Measurements from ENCODE around the gene MICU2. TPM values are rescaled to one million over a fixed set of nuclear protein-coding genes. Genes with fewer than 3 reads are reported as not detected.

MICU2 gene
- total RNA-seq, 2 donors from 2014 or later = 56.7 to 90.9 TPM

DNA sequence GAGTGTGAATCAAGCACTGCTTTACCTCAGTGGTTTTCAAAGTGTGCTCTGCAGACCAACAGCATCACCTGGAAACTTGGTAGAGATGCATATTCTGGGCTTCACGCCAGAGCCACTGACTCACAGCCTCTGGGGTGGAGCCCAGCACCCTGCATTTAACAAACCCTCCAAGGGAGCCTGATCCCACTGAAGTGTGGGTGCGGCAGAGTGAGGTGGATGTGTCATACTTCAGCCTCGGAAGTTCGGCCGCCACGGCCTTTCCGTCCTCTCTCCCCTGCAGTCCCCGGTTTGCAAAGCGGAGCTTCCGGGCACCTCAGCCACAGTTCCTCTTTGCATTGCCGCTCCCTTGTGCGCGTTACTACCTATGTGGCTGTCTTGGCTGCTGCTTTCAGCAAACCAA is 33.3 kb upstream of the MICU2 start:
- Histone ChIP-seq H3K36me3 (no peaks in the 10 kb centered on the region), H3K4me1 (replicated peaks) (no peaks in the 10 kb centered on the region), H3K27me3 (replicated peaks; ENCODE audit: insufficient read depth) (no peaks in the 10 kb centered on the region), H3K4me3 (no peak overlapping the region), H3K9me3 (no peaks in the 10 kb centered on the region), H3K27ac (no peak overlapping the region)
- DNase-seq (ENCODE audit: low spot score) = no peak
- TF ChIP-seq, protein P1, sequence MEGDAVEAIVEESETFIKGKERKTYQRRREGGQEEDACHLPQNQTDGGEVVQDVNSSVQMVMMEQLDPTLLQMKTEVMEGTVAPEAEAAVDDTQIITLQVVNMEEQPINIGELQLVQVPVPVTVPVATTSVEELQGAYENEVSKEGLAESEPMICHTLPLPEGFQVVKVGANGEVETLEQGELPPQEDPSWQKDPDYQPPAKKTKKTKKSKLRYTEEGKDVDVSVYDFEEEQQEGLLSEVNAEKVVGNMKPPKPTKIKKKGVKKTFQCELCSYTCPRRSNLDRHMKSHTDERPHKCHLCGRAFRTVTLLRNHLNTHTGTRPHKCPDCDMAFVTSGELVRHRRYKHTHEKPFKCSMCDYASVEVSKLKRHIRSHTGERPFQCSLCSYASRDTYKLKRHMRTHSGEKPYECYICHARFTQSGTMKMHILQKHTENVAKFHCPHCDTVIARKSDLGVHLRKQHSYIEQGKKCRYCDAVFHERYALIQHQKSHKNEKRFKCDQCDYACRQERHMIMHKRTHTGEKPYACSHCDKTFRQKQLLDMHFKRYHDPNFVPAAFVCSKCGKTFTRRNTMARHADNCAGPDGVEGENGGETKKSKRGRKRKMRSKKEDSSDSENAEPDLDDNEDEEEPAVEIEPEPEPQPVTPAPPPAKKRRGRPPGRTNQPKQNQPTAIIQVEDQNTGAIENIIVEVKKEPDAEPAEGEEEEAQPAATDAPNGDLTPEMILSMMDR (IDR thresholded peaks at IDR 0.05) = no peak
- TF ChIP-seq POLR2A (IDR thresholded peaks at IDR 0.05) (no peak), POLR2AphosphoS5 (IDR thresholded peaks at IDR 0.05) (no peak)
- intact Hi-C loops (cut with DNase I) = loop anchor here (10.0 kb wide), 1 partner anchor 1138 kb away; no protein-coding TSS in a partner anchor
- 67% methylated on average over 13 of the region's 13 CpGs for WGBS

DNA sequence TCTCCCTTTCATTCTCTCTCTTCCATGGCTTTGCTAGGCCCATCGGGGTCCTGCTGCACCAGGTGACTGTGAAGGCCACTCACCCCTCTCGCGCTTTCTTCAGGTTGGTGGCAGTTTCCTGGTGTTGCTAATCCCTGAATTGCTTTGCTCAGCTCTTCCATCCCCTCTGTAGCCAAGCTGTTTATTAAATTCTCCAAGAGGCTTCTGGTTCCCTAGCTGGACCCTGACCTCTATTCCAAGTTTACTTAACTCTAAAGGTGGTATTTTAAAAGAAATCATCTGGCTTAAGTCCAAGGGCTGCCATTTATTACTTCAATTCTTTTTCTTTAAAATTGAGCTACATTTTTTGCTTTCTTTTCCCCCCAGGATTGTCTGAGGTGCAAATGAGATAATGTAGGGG is 32.7 kb upstream of the MICU2 start:
- no peak for TF ChIP-seq POLR2A (IDR thresholded peaks at IDR 0.05)
- TF ChIP-seq, protein P1 (IDR thresholded peaks at IDR 0.05) = no peak
- Histone ChIP-seq H3K9me3 (no peaks in the 10 kb centered on the region), H3K4me1 (replicated peaks) (no peaks in the 10 kb centered on the region), H3K36me3 (no peaks in the 10 kb centered on the region), H3K27ac (no peak overlapping the region), H3K27me3 (replicated peaks; ENCODE audit: insufficient read depth) (no peaks in the 10 kb centered on the region), H3K4me3 (no peak overlapping the region)
- intact Hi-C loops (cut with DNase I) = loop anchor here (10.0 kb wide), 1 partner anchor 1138 kb away; no protein-coding TSS in a partner anchor
- WGBS = 92% methylated on average over 3 of the region's 3 CpGs
- no peak for DNase-seq (ENCODE audit: low spot score)

DNA sequence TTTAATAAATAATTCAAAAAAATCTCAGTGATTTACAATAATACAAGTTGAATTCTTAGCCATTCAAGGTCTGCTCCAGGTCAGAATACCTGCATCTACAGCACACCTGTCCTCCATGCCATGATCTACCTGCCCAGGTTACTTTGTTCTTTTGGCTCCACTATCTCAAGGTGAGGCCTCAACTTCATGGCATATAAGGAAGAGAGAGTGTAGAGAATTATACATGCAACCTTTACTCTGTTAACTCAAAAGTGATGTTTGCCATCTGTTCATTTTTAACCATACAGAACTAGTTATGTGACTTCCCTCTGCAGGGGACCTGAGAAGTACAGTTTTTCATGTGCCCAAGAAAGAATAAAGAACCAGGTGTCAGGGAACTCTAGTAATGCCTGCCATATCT is 28.2 kb upstream of the MICU2 start:
- intact Hi-C loops (cut with DNase I) = loop anchor here (10.0 kb wide), 1 partner anchor 1143 kb away; no protein-coding TSS in a partner anchor
- Histone ChIP-seq H3K27me3 (replicated peaks; ENCODE audit: insufficient read depth) (no peaks in the 10 kb centered on the region), H3K4me1 (replicated peaks) (no peaks in the 10 kb centered on the region), H3K27ac (no peak overlapping the region), H3K36me3 (no peaks in the 10 kb centered on the region), H3K4me3 (no peak overlapping the region), H3K9me3 (no peaks in the 10 kb centered on the region)
- no peak for TF ChIP-seq POLR2AphosphoS5 (IDR thresholded peaks at IDR 0.05)
- no peak for DNase-seq (ENCODE audit: low spot score)

DNA sequence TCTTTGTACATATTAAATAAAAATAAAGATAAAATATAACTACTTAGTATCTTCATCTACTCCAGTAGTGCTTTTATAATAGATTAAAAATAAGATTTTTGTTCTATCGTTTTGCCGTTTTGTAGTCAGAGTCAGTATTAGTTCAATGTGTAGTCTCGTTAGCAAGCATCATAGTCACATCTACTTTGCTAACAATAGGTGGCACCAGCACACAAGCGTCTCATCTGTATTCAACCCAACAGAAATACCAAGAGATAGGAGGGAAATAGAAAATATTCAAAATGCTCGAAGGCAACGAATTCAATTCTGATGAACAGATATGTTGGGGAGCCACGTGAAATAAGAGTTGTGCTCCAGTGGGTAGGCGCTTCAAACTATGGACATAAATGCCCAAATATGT is 21.4 kb upstream of the MICU2 start:
- no peak for DNase-seq (ENCODE audit: low spot score)
- TF ChIP-seq, protein P1 (IDR thresholded peaks at IDR 0.05) = peak in 2 of 4 experiments; percentile 13 to 16
- no peak for TF ChIP-seq POLR2AphosphoS5 (IDR thresholded peaks at IDR 0.05)
- Histone ChIP-seq H3K4me1 (replicated peaks) (no peaks in the 10 kb centered on the region), H3K9me3 (no peaks in the 10 kb centered on the region), H3K36me3 (no peaks in the 10 kb centered on the region), H3K27me3 (replicated peaks; ENCODE audit: insufficient read depth) (no peaks in the 10 kb centered on the region), H3K4me3 (no peak overlapping the region), H3K27ac (no peak overlapping the region)
- intact Hi-C loops (cut with DNase I) = no loop called here
- WGBS = 47% methylated on average over 8 of the region's 8 CpGs

DNA sequence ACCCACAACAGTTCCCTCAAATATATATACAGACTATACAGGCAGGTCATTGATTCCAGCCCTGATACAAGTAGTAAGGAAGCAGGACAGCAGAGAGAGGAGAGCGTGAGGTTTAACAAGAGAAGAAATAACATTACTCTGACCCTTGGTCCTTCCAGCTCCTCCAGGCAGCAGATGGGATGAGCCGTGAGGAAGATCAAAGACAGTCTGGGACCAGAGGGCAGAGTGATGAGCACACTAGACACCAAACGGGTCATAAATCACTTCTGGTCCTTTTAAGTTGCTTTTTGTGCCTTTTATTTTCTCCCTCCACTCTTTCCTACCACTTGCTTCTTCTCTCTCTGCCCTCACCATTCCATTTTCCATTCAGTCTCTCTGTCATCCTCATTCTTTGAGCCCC is 16.9 kb upstream of the MICU2 start:
- TF ChIP-seq POLR2A (IDR thresholded peaks at IDR 0.05) = no peak
- TF ChIP-seq, protein P1 (IDR thresholded peaks at IDR 0.05) = no peak
- no peak for TF ChIP-seq POLR2AphosphoS5 (IDR thresholded peaks at IDR 0.05)
- H3K4me3 ChIP-seq = no peak overlapping the region
- no peaks in the 10 kb centered on the region for H3K9me3 ChIP-seq
- H3K27me3 ChIP-seq (replicated peaks; ENCODE audit: insufficient read depth) = no peaks in the 10 kb centered on the region
- WGBS = 49% methylated on average over 3 of the region's 3 CpGs
- H3K4me1 ChIP-seq (replicated peaks) = no peaks in the 10 kb centered on the region
- intact Hi-C loops (cut with DNase I) = no loop called here
- no peaks in the 10 kb centered on the region for H3K36me3 ChIP-seq
- DNase-seq (ENCODE audit: low spot score) = no peak
- no peak overlapping the region for H3K27ac ChIP-seq

All from prostate gland (tissue), 2 donors.